HFFc6 (cell line): ENCODE measurements around the gene GLI3. TPM values are rescaled to one million over a fixed set of nuclear protein-coding genes. Genes with fewer than 3 reads are reported as not detected.

Experiments used
- DNase-seq: peaks from one replicate; pipeline ENCODE4 v3.0.0-alpha.2; 2018
- H3K27ac Mint-ChIP-seq: 2 replicates; pipeline ENCODE4 v1.8.0; 2020; ENCODE audit warnings: mild to moderate bottlenecking, mixed read lengths
- H3K27me3 Mint-ChIP-seq: 2 replicates; pipeline ENCODE4 v1.8.0; 2021; ENCODE audit warnings: mild to moderate bottlenecking, moderate library complexity, mixed read lengths; ENCODE audit not compliant: insufficient read depth
- H3K36me3 Mint-ChIP-seq: 2 replicates; pipeline ENCODE4 v1.8.0; 2021; ENCODE audit warnings: low read depth, mixed read lengths
- H3K4me1 Mint-ChIP-seq: 2 replicates; pipeline ENCODE4 v1.8.0; 2020; ENCODE audit warnings: low read depth, mixed read lengths
- H3K4me3 Mint-ChIP-seq: 2 replicates; pipeline ENCODE4 v1.8.0; 2020; ENCODE audit warnings: mild to moderate bottlenecking, moderate library complexity, mixed read lengths
- H3K9me3 Mint-ChIP-seq: 2 replicates; pipeline ENCODE4 v1.8.0; 2020; ENCODE audit warnings: mild to moderate bottlenecking, mixed read lengths
- CTCF ChIP-seq: fragments of 200-600 bp; sonication (generic); IDR thresholded peaks from 2 replicates; pipeline ENCODE4 v1.5.0; 2021; ENCODE audit warnings: antibody characterized with exemption, mild to moderate bottlenecking
- total RNA-seq, 6 experiments: library from RNA; stranded (reverse); fragmentation: NEBNext Ultra II Directional; extraction: Animal tissue kit (Norgen Biotek cat#: 25700); gene quantifications; 2 replicates in 1 of 6; 3 replicates in 5 of 6; pipeline ENCODE4 v1.2.3, GENCODE V29; 2021

The GLI3 gene
- total RNA-seq, 6 experiments from 2014 or later, result 12.5 to 23.0 (median 21.7) TPM

GRCh38 chr7:41964183-41964753 lies 272.7 kb downstream of the GLI3 start:
- no peak overlapping the region for H3K27ac Mint-ChIP-seq
- no peaks in the 10 kb centered on the region for H3K27me3 Mint-ChIP-seq
- no peak for TF ChIP-seq CTCF
- peaks cover 9% of the 10 kb centered on the region for H3K4me1 Mint-ChIP-seq
- H3K9me3 Mint-ChIP-seq, result no peaks in the 10 kb centered on the region
- DNase-seq, result no peak
- peaks cover 13% of the 10 kb centered on the region for H3K36me3 Mint-ChIP-seq
- H3K4me3 Mint-ChIP-seq, result no peak overlapping the region

- peaks cover 31% of the 10 kb centered on the region for H3K4me1 Mint-ChIP-seq
- no peaks in the 10 kb centered on the region for H3K9me3 Mint-ChIP-seq
- no peak overlapping the region; the same call in 1 of the 2 replicates for H3K27ac Mint-ChIP-seq
- TF ChIP-seq CTCF, result no peak
- no peak for DNase-seq
- H3K4me3 Mint-ChIP-seq, result peak overlapping the region; percentile 79
- no peaks in the 10 kb centered on the region for H3K27me3 Mint-ChIP-seq
- no peaks in the 10 kb centered on the region for H3K36me3 Mint-ChIP-seq
Observed at GRCh38 chr7:41956705-41957104, 280.3 kb downstream of the GLI3 start.

- Mint-ChIP-seq H3K27ac (peak overlapping the region; percentile 79), H3K9me3 (no peaks in the 10 kb centered on the region), H3K27me3 (no peaks in the 10 kb centered on the region), H3K4me1 (peaks cover 31% of the 10 kb centered on the region), H3K36me3 (no peaks in the 10 kb centered on the region), H3K4me3 (peak overlapping the region; percentile 79)
- peak; percentile 97 for DNase-seq
- TF ChIP-seq CTCF, result no peak
Observed at GRCh38 chr7:41955893-41956675, 280.9 kb downstream of the GLI3 start.

- no peak for DNase-seq
- Mint-ChIP-seq H3K9me3 (no peaks in the 10 kb centered on the region), H3K27ac (peak overlapping the region; percentile 79), H3K27me3 (no peaks in the 10 kb centered on the region), H3K4me1 (peaks cover 31% of the 10 kb centered on the region), H3K4me3 (peak overlapping the region; percentile 79), H3K36me3 (no peaks in the 10 kb centered on the region)
- TF ChIP-seq CTCF, result no peak
Observed at GRCh38 chr7:41955451-41955850, 281.6 kb downstream of the GLI3 start.

- Mint-ChIP-seq H3K27ac (no peak overlapping the region), H3K9me3 (no peaks in the 10 kb centered on the region), H3K27me3 (no peaks in the 10 kb centered on the region), H3K4me1 (peaks cover 31% of the 10 kb centered on the region), H3K36me3 (no peaks in the 10 kb centered on the region), H3K4me3 (peak overlapping the region; percentile 79; the same call in 1 of the 2 replicates)
- no peak for DNase-seq
- no peak for TF ChIP-seq CTCF
Observed at GRCh38 chr7:41954976-41955375, 282.0 kb downstream of the GLI3 start.
